T-cell (primary cell): ENCODE measurements around the gene BAG3. TPM values are rescaled to one million over a fixed set of nuclear protein-coding genes. Genes with fewer than 3 reads are reported as not detected.

Source experiments
- ATAC-seq, 4 experiments: fragments of 200-7000 bp in 3 of 4; fragments of 150-1000 bp in 1 of 4; cut with Tn5 transposase; replicated peaks in 1 of 4; 1 replicate in 3 of 4; 2 replicates in 1 of 4; pipeline ENCODE4 v1.10.0; 2021; ENCODE audit warnings: moderate library complexity in 3 of 4, mild to moderate bottlenecking in 2 of 4, moderate number of reproducible peaks in 1 of 4
- CTCF ChIA-PET, 2 donors: fragments of 300-600 bp; sonication (Branson Sonifier 250); formaldehyde crosslinking; loops; one replicate each; lab custom pipeline; 2022; ENCODE audit warnings: antibody characterized with exemption in 2 of 2; lab: Charles Lee
- POLR2A ChIA-PET, 2 donors: fragments of 300-600 bp; sonication (Branson Sonifier 250); formaldehyde crosslinking; loops; one replicate each; lab custom pipeline; 2022; ENCODE audit warnings: antibody characterized with exemption in 2 of 2; lab: Charles Lee
- DNase-seq, 35 experiments: peaks; one replicate each; pipeline versions ENCODE4 v3.0.0 to v3.0.0-alpha.2; 2013 to 2023
- H3K27ac ChIP-seq: one replicate; pipeline ENCODE4 v1.5.1; 2013; ENCODE audit warnings: low read length
- H3K27me3 ChIP-seq, 2 experiments: replicated peaks in 1 of 2; 1 replicate in 1 of 2; 2 replicates in 1 of 2; pipeline versions ENCODE4 v1.6.1 to v1.7.0; 2013; ENCODE audit warnings: low read length in 1 of 2, mixed read lengths in 1 of 2; ENCODE audit not compliant: control insufficient read depth in 2 of 2, insufficient read depth in 2 of 2; ENCODE audit errors: extremely low read depth in 1 of 2
- H3K36me3 ChIP-seq, 2 donors: 1 replicate in 1 of 2; 2 replicates in 1 of 2; pipeline versions ENCODE4 v1.6.1 to v1.7.0; 2013; ENCODE audit warnings: low read length in 1 of 2; ENCODE audit not compliant: control insufficient read depth in 2 of 2, insufficient read depth in 1 of 2; ENCODE audit errors: extremely low read depth in 1 of 2
- H3K4me1 ChIP-seq, 2 experiments: 1 replicate in 1 of 2; 2 replicates in 1 of 2; pipeline versions ENCODE4 v1.6.1 to v1.7.0; 2013; ENCODE audit warnings: low read length in 2 of 2, mixed read lengths in 1 of 2; ENCODE audit not compliant: insufficient read depth in 2 of 2, control insufficient read depth in 1 of 2; ENCODE audit errors: extremely low read depth in 1 of 2
- H3K4me3 ChIP-seq, 2 donors: 1 replicate in 1 of 2; 2 replicates in 1 of 2; pipeline versions ENCODE4 v1.5.1 to v1.7.0; 2013; ENCODE audit warnings: mild to moderate bottlenecking in 2 of 2, low read length in 1 of 2, moderate library complexity in 1 of 2; ENCODE audit not compliant: control insufficient read depth in 1 of 2; ENCODE audit errors: extremely low read depth in 1 of 2
- H3K9me3 ChIP-seq: 2 replicates; pipeline ENCODE4 v1.7.0; 2013
- H3K27ac Mint-ChIP-seq, 2 donors: one replicate each; pipeline ENCODE4 v1.8.0; 2020 to 2021; ENCODE audit warnings: mild to moderate bottlenecking in 2 of 2, mixed read lengths in 2 of 2
- H3K27me3 Mint-ChIP-seq, 2 donors: one replicate each; pipeline ENCODE4 v1.8.0; 2021 to 2022; ENCODE audit warnings: mixed read lengths in 2 of 2
- H3K36me3 Mint-ChIP-seq: one replicate; pipeline ENCODE4 v1.8.0; 2021; ENCODE audit warnings: mixed read lengths
- H3K4me1 Mint-ChIP-seq, 3 donors: one replicate each; pipeline ENCODE4 v1.8.0; 2020 to 2022; ENCODE audit warnings: mixed read lengths in 3 of 3, mild to moderate bottlenecking in 1 of 3
- H3K4me3 Mint-ChIP-seq, 3 donors: one replicate each; pipeline ENCODE4 v1.8.0; 2020 to 2022; ENCODE audit warnings: mild to moderate bottlenecking in 3 of 3, mixed read lengths in 3 of 3, moderate library complexity in 3 of 3
- H3K9me3 Mint-ChIP-seq, 3 donors: one replicate each; pipeline ENCODE4 v1.8.0; 2020 to 2022; ENCODE audit warnings: mixed read lengths in 3 of 3
- WGBS: methylation state at CpG from one replicate; pipeline ENCODE4 v1.1.5; 2013; ENCODE audit warnings: missing lambda C conversion rate; ENCODE audit not compliant: insufficient coverage; 5-methylcytosine and 5-hydroxymethylcytosine counted together
- total RNA-seq, 35 experiments: library from RNA in 6 of 35; stranded (reverse) in 6 of 35; fragments of 120-200 nt in 1 of 35; gene quantifications; one replicate each; pipeline versions ENCODE4 v1.2.1 to v1.2.4 and lab custom pipeline; 2013 to 2026

BAG3 gene
- total RNA-seq, 5 donors from 2014 or later (not counting 1 experiment from before 2014, with no cell fraction given), result 20.2 to 36.4 (median 23.7) TPM

DNA sequence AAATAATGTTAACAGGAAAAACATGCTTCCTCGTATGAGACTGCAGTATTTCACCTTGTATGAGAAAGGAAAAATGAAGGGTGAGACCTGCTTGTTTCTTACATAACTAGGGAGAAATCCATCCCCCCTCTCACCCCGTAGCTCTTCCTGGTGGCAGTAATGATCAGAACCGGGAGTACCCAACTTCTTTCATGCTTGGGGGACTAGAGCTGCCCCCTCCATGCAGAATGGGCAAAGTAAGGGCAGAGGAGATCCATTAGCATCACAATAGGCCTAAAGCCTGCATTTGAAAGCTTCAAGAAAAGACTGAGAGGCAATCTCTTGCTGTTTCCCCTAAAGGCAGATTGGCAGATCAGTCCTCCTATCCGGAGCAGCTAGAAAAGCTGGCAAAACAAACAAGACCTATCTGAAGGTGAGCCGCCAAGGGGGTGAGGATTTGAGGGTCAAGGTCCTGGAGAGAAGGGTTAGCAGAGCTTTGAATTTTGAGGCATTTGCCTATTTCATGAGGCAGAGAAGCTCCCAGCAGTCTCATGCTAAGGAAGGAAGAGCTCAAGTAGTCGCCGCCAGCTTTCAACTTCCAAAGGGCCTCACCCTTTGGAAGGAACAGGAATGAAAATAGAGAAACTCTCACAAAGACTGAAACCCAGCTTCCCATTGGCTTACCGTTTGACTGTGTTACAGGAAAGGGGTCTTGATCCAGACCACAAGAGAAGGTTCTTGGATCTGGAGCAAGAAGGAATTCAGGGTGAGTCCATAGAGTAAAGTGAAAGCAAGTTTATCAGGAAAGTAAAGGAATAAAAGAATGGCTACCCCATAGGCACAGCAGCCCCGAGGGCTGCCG, 36.2 kb downstream of the BAG3 start:
- Histone ChIP-seq H3K36me3 (no peaks in the 10 kb centered on the region), H3K4me3 (no peak overlapping the region), H3K27me3 (peaks cover 0 to 1% of the 10 kb centered on the region in 2 experiments), H3K4me1 (peaks cover 0 to 10% of the 10 kb centered on the region in 2 experiments), H3K27ac (no peak overlapping the region), H3K9me3 (no peaks in the 10 kb centered on the region)
- H3K27ac Mint-ChIP-seq, result peak overlapping the region; percentile 76 to 83
- peaks cover under 1 to 17% (median 16%) of the 10 kb centered on the region in 3 donors for H3K4me1 Mint-ChIP-seq
- POLR2A ChIA-PET, result interaction anchor here in 1 of 2 donors (0.7 kb wide), 1 partner anchor 15 kb away, joined by 3 read pairs; no protein-coding TSS in a partner anchor
- H3K4me3 Mint-ChIP-seq, result peak overlapping the region in 2 of 3 donors; percentile 58 to 72
- CTCF ChIA-PET, result interaction anchor here (0.6 to 3.0 kb wide), 19 partner anchors 8 to 910 kb away, joined by 3 to 12 read pairs (median 4); partner anchors contain the start of genes INPP5F (in 1 of the 2) and MCMBP (in 1 of the 2)
- no peak for DNase-seq
- H3K9me3 Mint-ChIP-seq, result no peaks in the 10 kb centered on the region
- no peak for ATAC-seq
- no peaks in the 10 kb centered on the region for H3K27me3 Mint-ChIP-seq
- WGBS, result 90% methylated on average over 4 of the region's 10 CpGs
- no peaks in the 10 kb centered on the region for H3K36me3 Mint-ChIP-seq

DNA sequence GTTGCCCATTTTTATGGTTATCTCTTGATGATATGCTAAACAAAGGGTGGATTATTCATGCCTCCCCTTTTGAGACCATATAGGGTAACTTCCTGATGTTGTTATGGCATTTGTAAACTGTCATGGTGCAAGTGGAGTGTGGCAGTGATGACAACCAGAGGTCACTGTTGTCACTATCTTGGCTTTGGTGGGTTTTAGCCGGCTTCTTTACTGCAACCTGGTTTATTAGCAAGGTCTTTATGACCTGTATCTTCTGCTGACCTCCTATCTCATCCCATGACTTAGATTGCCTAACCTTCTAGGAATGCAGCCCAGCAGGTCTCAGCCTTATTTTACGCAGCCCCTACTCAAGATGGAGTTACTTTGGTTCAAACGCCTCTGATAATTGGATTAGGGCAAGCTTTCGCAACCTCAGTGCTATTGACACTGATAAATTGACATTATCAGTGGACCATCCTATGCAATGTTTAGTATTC, 36.9 kb downstream of the BAG3 start:
- Histone ChIP-seq H3K9me3 (no peaks in the 10 kb centered on the region), H3K4me1 (peaks cover 0 to 15% of the 10 kb centered on the region in 2 experiments), H3K36me3 (no peaks in the 10 kb centered on the region), H3K27me3 (no peaks in the 10 kb centered on the region), H3K4me3 (no peak overlapping the region), H3K27ac (no peak overlapping the region)
- CTCF ChIA-PET, result interaction anchor here (0.7 to 3.0 kb wide), 6 partner anchors 10 to 566 kb away, joined by 3 to 12 read pairs (median 4); partner anchors contain the start of gene INPP5F (in 1 of the 2)
- no peak overlapping the region for H3K27ac Mint-ChIP-seq
- DNase-seq (no peak), ATAC-seq (no peak)
- H3K4me3 Mint-ChIP-seq, result no peak overlapping the region
- no peaks in the 10 kb centered on the region for H3K27me3 Mint-ChIP-seq
- WGBS, result 89% methylated on average over 2 of the region's 4 CpGs
- H3K9me3 Mint-ChIP-seq, result no peaks in the 10 kb centered on the region
- H3K4me1 Mint-ChIP-seq, result peaks cover 0 to 17% (median 16%) of the 10 kb centered on the region in 3 donors
- POLR2A ChIA-PET, result interaction anchor here in 1 of 2 donors (0.6 kb wide), 1 partner anchor 16 kb away, joined by 10 read pairs; no protein-coding TSS in a partner anchor
- H3K36me3 Mint-ChIP-seq, result no peaks in the 10 kb centered on the region

DNA sequence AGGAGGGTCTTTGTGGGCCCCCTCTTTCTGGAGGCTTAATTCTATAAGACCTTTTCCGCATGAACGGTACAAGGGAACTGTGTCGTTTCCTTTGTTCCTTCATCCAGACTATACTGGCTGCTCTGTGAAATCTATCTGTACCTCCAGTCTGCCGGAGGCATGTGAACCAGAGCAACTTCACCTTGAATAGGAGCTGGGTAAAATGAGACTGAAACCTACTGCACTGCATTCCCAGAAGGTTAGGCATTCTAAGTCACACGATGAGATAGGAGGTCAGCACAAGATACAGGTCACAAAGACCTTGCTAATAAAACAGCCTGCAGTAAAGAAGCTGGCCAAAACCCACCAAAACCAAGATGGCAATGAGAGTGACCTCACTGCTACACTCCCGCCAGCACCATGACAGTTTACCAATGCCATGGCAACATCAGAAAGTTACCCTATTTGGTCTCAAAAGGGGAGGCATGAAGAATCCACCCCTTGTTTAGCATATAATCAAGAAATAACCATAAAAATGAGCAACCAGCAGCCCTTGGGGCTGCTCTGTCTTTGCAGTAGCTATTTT, 37.9 kb downstream of the BAG3 start:
- Mint-ChIP-seq H3K27me3 (no peaks in the 10 kb centered on the region), H3K36me3 (no peaks in the 10 kb centered on the region), H3K4me1 (peaks cover 0 to 23% (median 16%) of the 10 kb centered on the region in 3 donors), H3K4me3 (no peak overlapping the region), H3K27ac (no peak overlapping the region), H3K9me3 (no peaks in the 10 kb centered on the region)
- WGBS, result 98% methylated on average over 5 of the region's 6 CpGs
- Histone ChIP-seq H3K27ac (no peak overlapping the region), H3K4me3 (no peak overlapping the region), H3K9me3 (no peaks in the 10 kb centered on the region), H3K4me1 (peaks cover 0 to 23% of the 10 kb centered on the region in 2 experiments), H3K27me3 (no peaks in the 10 kb centered on the region), H3K36me3 (no peaks in the 10 kb centered on the region)
- ChIA-PET CTCF (interaction anchor here (0.6 to 0.7 kb wide), 3 partner anchors 14 to 181 kb away, joined by 3 to 7 read pairs (median 3); no protein-coding TSS in a partner anchor), POLR2A (interaction anchor here in 1 of 2 donors (0.6 to 0.7 kb wide), 2 partner anchors 9 to 39 kb away, joined by 3 to 4 read pairs; no protein-coding TSS in a partner anchor)
- DNase-seq (no peak), ATAC-seq (no peak)

DNA sequence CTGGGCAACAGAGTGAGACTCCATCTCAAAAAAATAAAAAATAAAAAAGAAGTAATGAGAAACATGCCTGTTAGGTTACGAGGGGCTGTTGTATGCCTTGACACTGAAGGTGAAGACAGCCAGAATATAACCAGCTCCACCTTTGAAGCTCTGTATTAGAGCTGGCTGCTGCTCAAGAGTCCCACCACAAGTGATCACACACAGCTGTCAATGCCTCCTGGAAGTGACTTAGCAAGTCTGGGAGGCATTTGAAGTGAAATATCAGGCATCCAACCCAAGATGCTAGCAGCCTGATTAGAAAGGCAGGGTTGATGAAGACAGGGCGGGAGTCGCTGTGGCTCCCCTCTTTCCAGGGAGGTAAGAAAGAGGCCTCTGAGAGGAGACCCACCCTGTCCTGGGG, 40.5 kb downstream of the BAG3 start:
- no peak overlapping the region for H3K27ac ChIP-seq
- Mint-ChIP-seq H3K27ac (no peak overlapping the region), H3K4me3 (no peak overlapping the region), H3K9me3 (no peaks in the 10 kb centered on the region), H3K27me3 (no peaks in the 10 kb centered on the region), H3K36me3 (no peaks in the 10 kb centered on the region), H3K4me1 (peaks cover 0 to 17% (median 11%) of the 10 kb centered on the region in 3 donors)
- H3K4me3 ChIP-seq, result no peak overlapping the region
- POLR2A ChIA-PET, result no interaction called here
- no peak for ATAC-seq
- H3K4me1 ChIP-seq, result peaks cover 0 to 17% of the 10 kb centered on the region in 2 experiments
- H3K9me3 ChIP-seq, result no peaks in the 10 kb centered on the region
- CTCF ChIA-PET, result no interaction called here
- peaks cover 0 to 8% of the 10 kb centered on the region in 2 experiments for H3K27me3 ChIP-seq
- no peak for DNase-seq
- H3K36me3 ChIP-seq, result no peaks in the 10 kb centered on the region
- 100% methylated on average over 1 of the region's 3 CpGs for WGBS

DNA sequence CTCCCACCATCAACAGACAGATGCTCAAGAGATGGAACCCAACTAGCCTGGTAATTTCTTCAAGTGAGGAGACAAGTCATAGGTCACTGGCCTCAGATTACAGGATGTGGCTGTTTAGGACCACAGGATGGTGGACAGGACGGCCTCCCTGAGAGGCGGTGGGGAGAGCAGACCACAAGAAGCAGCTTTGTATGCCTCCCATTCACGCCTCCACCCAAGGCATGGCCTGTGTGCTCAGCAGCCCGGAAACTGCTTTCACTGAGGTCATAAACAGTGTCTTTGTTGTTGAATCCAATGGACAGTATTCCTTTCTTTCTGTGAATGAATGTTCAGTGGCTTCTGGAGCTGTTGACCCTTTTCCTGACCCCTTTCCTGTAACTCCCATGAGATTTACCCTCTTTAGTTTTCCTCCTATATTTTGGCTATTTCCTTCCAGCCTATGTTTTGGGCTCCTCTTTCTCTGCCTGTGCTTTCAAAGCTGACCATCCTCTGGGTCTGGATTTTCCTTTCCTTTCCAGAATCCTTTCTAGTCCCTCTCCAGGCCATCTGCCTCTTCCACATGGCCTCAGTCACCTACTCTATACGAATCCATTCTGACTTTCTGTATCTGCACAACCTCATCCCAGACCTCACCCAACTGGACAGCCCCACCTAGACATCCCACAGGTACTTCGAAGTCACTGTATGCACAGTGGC, 42.2 kb downstream of the BAG3 start:
- DNase-seq, result no peak
- peaks cover 0 to 10% of the 10 kb centered on the region in 2 experiments for H3K27me3 ChIP-seq
- H3K27ac ChIP-seq, result no peak overlapping the region
- H3K27ac Mint-ChIP-seq, result no peak overlapping the region
- ATAC-seq, result peak in 1 of 4 experiments; percentile 26
- no peaks in the 10 kb centered on the region for H3K36me3 Mint-ChIP-seq
- H3K4me1 Mint-ChIP-seq, result peaks cover 0 to 7% (median 0%) of the 10 kb centered on the region in 3 donors
- H3K27me3 Mint-ChIP-seq, result no peaks in the 10 kb centered on the region
- WGBS, result 74% methylated on average over 5 of the region's 6 CpGs
- H3K4me3 ChIP-seq, result no peak overlapping the region
- H3K4me1 ChIP-seq, result peaks cover 0 to 14% of the 10 kb centered on the region in 2 experiments
- H3K4me3 Mint-ChIP-seq, result no peak overlapping the region
- H3K9me3 Mint-ChIP-seq, result no peaks in the 10 kb centered on the region
- H3K9me3 ChIP-seq, result no peaks in the 10 kb centered on the region
- H3K36me3 ChIP-seq, result no peaks in the 10 kb centered on the region
- ChIA-PET POLR2A (no interaction called here), CTCF (interaction anchor here in 1 of 2 donors (0.6 to 0.7 kb wide), 2 partner anchors 8 to 12 kb away, joined by 4 to 10 read pairs; no protein-coding TSS in a partner anchor)
